Fibroblast of villous mesenchyme (primary cell): Measurements from ENCODE around the gene FPR2. TPM values are rescaled to one million over a fixed set of nuclear protein-coding genes. Genes with fewer than 3 reads are reported as not detected.

ENCODE experiments used
- DNase-seq: peaks from one replicate; pipeline ENCODE4 v3.0.0-alpha.2; 2010; ENCODE audit warnings: low read depth
- H3K4me3 ChIP-seq: 2 replicates; pipeline ENCODE4 v1.5.1; 2011; ENCODE audit warnings: low read depth, mild to moderate bottlenecking, low read length
- total RNA-seq: library from RNA; depleted of rRNA; stranded (reverse); fragments of >200 nt; gene quantifications from 2 replicates; pipeline ENCODE4 v1.2.3, GENCODE V29; 2012
- TF ChIP-seq, protein P1 (sequence below): IDR thresholded peaks from 2 replicates; pipeline ENCODE4 v1.5.1; 2012; ENCODE audit warnings: low read depth, mild to moderate bottlenecking, low read length; ENCODE audit not compliant: insufficient read depth

FPR2 gene
- total RNA-seq, 1 donor = not detected

DNA sequence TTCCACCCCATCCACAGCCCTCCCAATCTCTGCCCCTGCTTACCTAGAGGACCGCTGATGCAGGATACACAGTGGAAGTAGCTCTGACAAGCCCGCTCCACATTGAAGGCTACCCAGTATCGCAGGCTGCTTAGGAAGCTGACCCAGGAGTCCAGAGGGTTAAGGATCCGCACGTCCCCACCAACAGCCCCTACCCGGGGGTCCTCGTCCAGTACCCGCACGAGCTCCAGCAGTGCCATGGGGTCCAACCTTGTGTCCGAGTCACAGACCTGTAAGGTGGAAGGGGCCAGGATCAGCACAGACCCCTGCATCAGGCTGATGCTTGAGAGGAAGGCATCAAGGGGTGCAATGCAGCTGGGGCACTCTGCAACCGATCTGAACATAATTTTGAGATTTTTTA is 44.1 kb upstream of the FPR2 start:
- DNase-seq = no peak
- TF ChIP-seq, protein P1, sequence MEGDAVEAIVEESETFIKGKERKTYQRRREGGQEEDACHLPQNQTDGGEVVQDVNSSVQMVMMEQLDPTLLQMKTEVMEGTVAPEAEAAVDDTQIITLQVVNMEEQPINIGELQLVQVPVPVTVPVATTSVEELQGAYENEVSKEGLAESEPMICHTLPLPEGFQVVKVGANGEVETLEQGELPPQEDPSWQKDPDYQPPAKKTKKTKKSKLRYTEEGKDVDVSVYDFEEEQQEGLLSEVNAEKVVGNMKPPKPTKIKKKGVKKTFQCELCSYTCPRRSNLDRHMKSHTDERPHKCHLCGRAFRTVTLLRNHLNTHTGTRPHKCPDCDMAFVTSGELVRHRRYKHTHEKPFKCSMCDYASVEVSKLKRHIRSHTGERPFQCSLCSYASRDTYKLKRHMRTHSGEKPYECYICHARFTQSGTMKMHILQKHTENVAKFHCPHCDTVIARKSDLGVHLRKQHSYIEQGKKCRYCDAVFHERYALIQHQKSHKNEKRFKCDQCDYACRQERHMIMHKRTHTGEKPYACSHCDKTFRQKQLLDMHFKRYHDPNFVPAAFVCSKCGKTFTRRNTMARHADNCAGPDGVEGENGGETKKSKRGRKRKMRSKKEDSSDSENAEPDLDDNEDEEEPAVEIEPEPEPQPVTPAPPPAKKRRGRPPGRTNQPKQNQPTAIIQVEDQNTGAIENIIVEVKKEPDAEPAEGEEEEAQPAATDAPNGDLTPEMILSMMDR = no peak
- H3K4me3 ChIP-seq = no peak overlapping the region

DNA sequence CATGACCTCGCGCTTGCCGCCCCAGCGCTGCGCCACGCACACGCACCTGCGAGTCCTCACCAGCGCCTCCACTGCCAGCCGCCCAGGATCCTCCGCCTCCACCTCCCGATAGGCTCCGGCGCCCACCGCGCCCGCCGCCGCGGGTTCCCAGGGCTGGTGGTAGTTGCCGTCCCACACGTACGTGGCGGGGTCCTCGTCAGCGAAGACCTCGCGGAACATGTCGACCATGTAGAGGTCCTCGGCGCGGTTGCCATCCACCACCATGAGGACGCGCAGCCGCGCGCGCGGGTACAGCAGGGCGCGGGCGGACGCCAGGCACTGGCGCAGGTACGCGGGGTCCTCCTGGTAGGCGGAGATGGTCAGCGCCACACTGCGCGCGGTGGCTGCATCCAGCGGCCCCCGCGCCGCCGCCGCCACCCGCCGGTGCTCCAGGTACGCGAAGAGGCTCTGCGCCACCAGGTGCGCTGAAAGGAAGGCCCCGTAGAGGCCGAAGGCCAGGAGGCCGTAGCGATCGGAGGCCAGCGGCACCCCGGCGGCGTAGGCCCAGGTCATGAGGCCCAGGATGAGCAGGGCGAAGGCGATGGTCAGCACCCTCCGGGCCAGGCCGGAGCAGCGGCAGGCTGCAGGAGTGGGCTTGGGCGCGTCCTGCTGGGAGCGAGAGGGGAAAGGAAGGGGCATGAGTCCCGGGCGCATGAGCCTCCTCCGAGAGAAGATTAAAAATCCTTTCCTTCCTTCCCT is 41.6 kb upstream of the FPR2 start:
- peak overlapping the region; percentile 34 for H3K4me3 ChIP-seq
- no peak for DNase-seq
- TF ChIP-seq, protein P1 = no peak

DNA sequence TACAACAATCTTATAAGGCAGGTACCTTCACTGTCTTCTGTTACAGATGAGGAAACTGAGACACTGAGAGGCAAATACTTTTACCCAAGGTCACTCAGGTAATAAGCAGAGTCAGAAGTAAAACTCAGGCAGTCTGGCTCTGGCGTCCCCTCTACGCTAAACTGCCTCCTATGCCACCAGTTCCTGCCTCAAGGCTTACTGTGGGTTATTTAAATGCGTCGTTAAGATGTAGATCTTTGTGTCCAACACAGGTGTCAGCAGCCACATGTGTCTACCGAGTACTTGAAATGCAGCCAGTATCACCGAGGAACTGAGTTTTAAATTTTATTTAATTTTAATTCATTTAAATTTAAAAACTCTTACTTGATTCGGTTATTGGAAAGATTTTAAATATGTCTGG is 39.1 kb upstream of the FPR2 start:
- DNase-seq = no peak
- TF ChIP-seq, protein P1 = no peak
- H3K4me3 ChIP-seq = no peak overlapping the region

DNA sequence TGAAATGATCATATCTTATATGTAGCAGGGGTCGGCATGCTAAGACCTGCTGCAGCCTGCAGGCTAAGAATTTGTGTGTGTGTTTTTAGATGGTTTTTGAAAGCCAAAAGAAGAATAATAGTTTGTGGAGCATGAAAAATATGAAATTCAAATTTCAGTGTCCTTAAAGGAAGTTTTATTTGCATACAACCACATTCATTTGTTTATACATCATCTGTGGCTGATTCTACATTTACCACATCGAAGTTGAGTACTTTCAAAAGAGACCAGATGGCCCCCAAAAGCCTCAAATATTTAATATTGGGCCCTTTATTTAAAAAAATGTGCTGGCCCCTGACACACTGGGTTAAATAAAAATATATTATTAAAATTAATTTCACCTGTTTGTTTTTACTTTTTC is 38.5 kb upstream of the FPR2 start:
- no peak overlapping the region for H3K4me3 ChIP-seq
- DNase-seq = no peak
- TF ChIP-seq, protein P1 = no peak

DNA sequence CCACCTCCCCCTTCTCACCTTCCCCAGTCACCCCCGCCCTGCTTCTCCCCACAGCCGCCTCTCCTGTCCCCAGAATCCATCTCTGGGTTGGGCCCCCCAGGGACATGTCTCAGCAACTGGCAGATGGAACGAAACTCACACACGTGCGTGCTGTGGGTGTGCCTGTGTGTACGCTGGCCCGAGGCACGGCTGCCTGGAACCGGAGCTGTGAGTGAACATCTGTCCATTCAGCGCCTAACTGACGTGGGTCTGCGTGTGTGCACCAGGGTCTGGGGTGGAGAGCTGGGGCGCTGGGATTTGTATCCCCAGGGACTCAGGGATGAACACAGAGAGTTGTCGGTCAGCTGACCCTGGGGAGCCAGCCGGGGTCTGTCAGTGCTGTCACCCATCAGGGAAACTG is 36.4 kb upstream of the FPR2 start:
- no peak for DNase-seq
- TF ChIP-seq, protein P1 = no peak
- no peak overlapping the region for H3K4me3 ChIP-seq

DNA sequence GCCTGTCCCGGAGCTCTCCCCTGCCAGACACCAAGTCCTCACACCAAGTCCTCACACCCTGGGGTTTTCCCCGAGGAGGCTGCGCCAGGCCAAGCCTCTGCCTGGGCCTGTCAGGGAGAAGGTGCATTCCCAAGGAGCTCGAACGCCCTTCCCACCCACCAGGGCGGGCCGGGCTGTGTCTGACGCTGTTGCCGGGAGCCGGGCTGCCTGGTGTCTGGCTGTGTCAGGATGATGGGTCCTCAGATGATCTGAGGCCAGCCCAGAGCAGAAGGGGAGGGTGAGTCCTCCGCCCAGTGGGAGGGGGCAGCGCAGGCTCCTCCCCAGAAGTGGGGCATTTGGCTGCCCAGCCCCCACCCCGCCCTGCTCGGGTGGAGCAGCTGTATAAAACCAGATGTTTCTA is 34.9 kb upstream of the FPR2 start:
- TF ChIP-seq, protein P1 = no peak
- peak; percentile 97 for DNase-seq
- no peak overlapping the region for H3K4me3 ChIP-seq

DNA sequence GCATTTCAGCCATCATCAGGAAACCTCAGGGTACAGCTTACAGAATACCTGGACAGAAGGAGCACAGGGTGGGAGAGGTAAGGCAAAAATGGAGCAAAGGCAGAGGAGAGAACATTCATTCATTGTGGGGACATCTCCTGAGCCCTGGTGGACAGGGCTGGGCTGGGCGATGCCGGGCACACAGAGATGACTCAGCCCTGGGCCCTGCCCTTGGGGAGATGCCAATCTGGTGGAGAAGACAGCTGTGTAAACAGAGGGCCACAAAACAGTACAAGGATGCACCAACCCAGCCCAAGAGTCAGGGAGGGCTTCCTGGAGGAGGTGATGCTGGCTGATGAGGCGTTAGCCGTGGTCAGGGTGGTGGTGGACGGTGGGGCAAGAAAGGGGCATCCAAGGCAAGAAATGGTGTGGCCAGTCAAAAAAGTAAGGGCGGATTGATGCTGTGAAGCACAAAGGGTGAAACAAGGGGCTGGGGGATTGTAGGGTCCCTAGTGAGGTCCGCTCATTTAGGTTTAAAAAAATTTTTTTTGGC is 33.6 kb upstream of the FPR2 start:
- peak; percentile 67 for DNase-seq
- TF ChIP-seq, protein P1 = no peak
- H3K4me3 ChIP-seq = no peak overlapping the region
